Eye (tissue), 1 donor: ENCODE measurements around the gene MPPED2.
"Not testable (repeated sequence)": the region's sequence is repeated elsewhere in the genome, so short reads cannot be mapped to it uniquely, and the experiment has no call there.

Experiments
- DNase-seq: peaks from one replicate; pipeline ENCODE4 v3.0.0-alpha.2; 2015

The MPPED2 gene

GRCh38 chr11:30578406-30578805 lies 7.7 kb downstream of the MPPED2 start:
- DNase-seq: no peak

GRCh38 chr11:30573951-30574350 lies 12.2 kb downstream of the MPPED2 start:
- DNase-seq: no peak

- DNase-seq: no peak
Observed at GRCh38 chr11:30568931-30569330, 17.2 kb downstream of the MPPED2 start.

- DNase-seq: no peak
Observed at GRCh38 chr11:30567644-30568043, 18.5 kb downstream of the MPPED2 start.

GRCh38 chr11:30567120-30567519 lies 19.0 kb downstream of the MPPED2 start:
- peak; percentile 36 for DNase-seq

- DNase-seq: no peak
Observed at GRCh38 chr11:30566482-30566881, 19.7 kb downstream of the MPPED2 start.

- DNase-seq: no peak
Observed at GRCh38 chr11:30565027-30565426, 21.1 kb downstream of the MPPED2 start.

- DNase-seq: no peak
Observed at GRCh38 chr11:30561691-30562415, 24.3 kb downstream of the MPPED2 start.

- DNase-seq: no peak
Observed at GRCh38 chr11:30560206-30561106, 25.7 kb downstream of the MPPED2 start.

- no peak for DNase-seq
Observed at GRCh38 chr11:30559004-30559403, 27.1 kb downstream of the MPPED2 start.

- DNase-seq: not testable (repeated sequence)
Observed at GRCh38 chr11:30554587-30554986, 31.6 kb downstream of the MPPED2 start.

- no peak for DNase-seq
Observed at GRCh38 chr11:30553521-30554110, 32.5 kb downstream of the MPPED2 start.

- no peak for DNase-seq
Observed at GRCh38 chr11:30552839-30553238, 33.3 kb downstream of the MPPED2 start.

- no peak for DNase-seq
Observed at GRCh38 chr11:30550022-30550542, 36.1 kb downstream of the MPPED2 start.

GRCh38 chr11:30549565-30549964 lies 36.6 kb downstream of the MPPED2 start:
- DNase-seq: no peak

- no peak for DNase-seq
Observed at GRCh38 chr11:30546334-30546733, 39.8 kb downstream of the MPPED2 start.

GRCh38 chr11:30545507-30545906 lies 40.6 kb downstream of the MPPED2 start:
- no peak for DNase-seq

GRCh38 chr11:30543066-30543465 lies 43.1 kb downstream of the MPPED2 start:
- DNase-seq: no peak

- no peak for DNase-seq
Observed at GRCh38 chr11:30540781-30541180, 45.4 kb downstream of the MPPED2 start.

GRCh38 chr11:30538251-30538650 lies 47.9 kb downstream of the MPPED2 start:
- DNase-seq: no peak

GRCh38 chr11:30535818-30536217 lies 50.3 kb downstream of the MPPED2 start:
- peak; percentile 60 for DNase-seq

GRCh38 chr11:30533445-30533947 lies 52.7 kb downstream of the MPPED2 start:
- DNase-seq: no peak

GRCh38 chr11:30527566-30527965 lies 58.6 kb downstream of the MPPED2 start:
- no peak for DNase-seq
